ENCODE data around the gene KTN1. TPM values are rescaled to one million over a fixed set of nuclear protein-coding genes. Genes with fewer than 3 reads are reported as not detected.

The KTN1 gene
- total RNA-seq, 1 donor from 2014 or later: 135 TPM

DNA sequence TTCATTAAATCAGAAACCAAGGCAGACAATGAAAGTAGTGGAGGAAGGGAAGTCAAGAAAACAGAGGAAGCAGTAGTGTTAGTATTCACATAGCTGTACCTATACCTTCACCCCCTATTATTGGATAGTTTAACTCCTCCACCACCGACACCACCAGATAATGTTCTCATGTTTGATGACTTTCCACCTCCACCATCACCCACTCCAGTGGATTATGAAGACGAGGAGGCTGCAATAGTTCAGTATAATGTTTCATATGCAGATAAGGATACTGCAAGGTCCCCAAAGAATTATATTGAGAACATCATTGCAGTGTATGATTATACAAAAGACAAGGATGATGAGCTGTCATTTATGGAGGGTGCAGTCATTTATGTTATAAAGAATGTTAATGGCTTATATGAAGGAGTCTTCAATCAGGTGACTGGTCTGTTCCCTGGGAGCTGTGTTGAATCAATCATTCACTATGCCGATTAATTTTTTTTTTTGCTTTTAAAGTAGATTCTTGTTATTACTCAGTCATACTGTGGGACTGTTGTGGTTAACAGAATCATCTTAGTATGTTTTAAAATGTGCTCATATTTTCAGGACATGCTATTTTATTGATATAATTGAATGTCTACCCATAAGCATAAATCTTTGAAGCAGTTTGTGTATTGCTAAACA lies 32.2 kb upstream of the KTN1 start:
- Mint-ChIP-seq H3K27ac (no peak overlapping the region), H3K4me1 (no peaks in the 10 kb centered on the region), H3K9me3 (no peaks in the 10 kb centered on the region), H3K36me3 (ENCODE audit: low read depth) (no peaks in the 10 kb centered on the region), H3K27me3 (no peaks in the 10 kb centered on the region), H3K4me3 (no peak overlapping the region)
- no peak for DNase-seq
- intact Hi-C loops (cut with micrococcal nuclease): no loop called here

DNA sequence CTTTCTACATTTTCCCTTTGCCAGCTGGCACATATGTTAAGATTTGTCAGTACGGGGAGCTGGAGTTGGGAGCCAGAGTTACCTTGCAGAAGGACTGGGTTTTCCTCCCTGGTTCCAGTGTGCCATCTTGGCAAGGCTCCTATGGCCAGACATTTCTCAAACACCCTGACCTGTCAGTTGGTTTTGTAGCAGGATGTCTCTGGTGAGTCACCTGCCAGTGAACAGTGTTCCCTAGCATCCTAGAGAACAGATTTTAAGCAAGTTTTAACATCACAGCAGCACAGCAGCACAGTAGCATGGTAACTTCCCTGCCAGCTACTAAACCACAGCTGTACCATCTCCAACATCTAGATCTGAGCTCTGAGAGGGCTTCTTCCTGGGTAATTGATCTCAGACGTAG lies 26.2 kb upstream of the KTN1 start:
- Mint-ChIP-seq H3K9me3 (no peaks in the 10 kb centered on the region), H3K4me1 (no peaks in the 10 kb centered on the region)
- intact Hi-C loops (cut with micrococcal nuclease): no loop called here

DNA sequence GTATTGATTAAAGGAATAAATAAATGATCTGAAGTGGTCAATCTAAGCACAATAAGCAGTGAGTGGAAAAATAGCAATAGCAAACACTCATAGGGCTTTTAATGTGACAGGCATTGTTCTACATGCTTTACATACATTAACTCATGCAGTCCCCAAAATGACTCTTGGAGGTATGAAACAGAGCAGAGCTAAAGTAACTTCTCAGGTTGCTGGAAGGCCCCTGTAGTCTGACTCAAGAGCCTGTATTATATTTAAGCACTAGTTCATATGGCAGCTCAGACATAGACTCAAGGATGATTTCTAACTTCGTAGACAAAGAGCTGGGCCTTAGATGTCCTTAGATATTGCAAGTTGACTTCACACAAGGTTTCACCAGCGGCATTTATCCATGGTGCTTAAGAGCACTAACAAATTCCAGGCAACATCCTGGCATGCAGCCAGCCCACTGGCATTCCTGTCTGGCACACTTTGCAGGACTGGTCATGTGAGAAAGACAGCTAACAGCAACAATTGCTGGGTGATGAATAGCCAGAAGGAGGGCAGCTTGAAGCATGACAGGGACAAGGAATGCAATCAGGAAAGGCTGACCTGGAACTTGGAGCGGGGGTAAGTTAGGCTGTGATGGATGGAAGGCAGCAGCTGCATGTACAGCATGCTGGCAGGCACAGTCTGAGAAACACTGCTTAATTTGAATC lies 22.9 kb upstream of the KTN1 start:
- intact Hi-C loops (cut with micrococcal nuclease): no loop called here
- Mint-ChIP-seq H3K9me3 (no peaks in the 10 kb centered on the region), H3K4me3 (no peak overlapping the region), H3K27me3 (peaks cover 2% of the 10 kb centered on the region), H3K36me3 (ENCODE audit: low read depth) (no peaks in the 10 kb centered on the region), H3K4me1 (no peaks in the 10 kb centered on the region), H3K27ac (no peak overlapping the region)
- DNase-seq: no peak

More for the DNA sequence above, 26.2 kb upstream of the KTN1 start:
- no peak for DNase-seq
- Mint-ChIP-seq H3K36me3 (ENCODE audit: low read depth) (no peaks in the 10 kb centered on the region), H3K27ac (no peak overlapping the region), H3K4me3 (no peak overlapping the region), H3K27me3 (peaks cover 2% of the 10 kb centered on the region)

DNA sequence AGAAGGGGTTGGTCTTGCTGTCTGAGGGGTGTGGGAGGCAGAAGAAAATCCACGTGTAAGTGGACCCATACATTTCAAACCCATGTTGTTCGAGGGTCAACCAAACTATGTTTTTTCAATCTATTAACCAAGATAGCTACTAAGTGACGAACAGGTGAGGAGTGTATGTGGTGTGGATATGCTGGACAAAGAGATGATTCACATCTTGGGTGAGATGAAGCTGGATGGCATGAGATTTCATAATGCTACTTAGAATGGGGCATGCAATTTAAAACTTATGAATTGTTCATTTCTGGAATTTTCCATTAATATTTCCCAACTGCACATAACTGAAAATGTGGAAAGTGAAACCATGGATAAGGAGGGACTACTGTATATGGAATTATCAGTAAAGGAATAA lies 17.9 kb upstream of the KTN1 start:
- no peaks in the 10 kb centered on the region for H3K9me3 Mint-ChIP-seq
- DNase-seq: no peak
- intact Hi-C loops (cut with micrococcal nuclease): no loop called here
- no peaks in the 10 kb centered on the region for H3K36me3 Mint-ChIP-seq (ENCODE audit: low read depth)
- H3K27ac Mint-ChIP-seq: no peak overlapping the region
- no peak overlapping the region for H3K4me3 Mint-ChIP-seq
- H3K27me3 Mint-ChIP-seq: peaks cover 8% of the 10 kb centered on the region
- H3K4me1 Mint-ChIP-seq: no peaks in the 10 kb centered on the region

DNA sequence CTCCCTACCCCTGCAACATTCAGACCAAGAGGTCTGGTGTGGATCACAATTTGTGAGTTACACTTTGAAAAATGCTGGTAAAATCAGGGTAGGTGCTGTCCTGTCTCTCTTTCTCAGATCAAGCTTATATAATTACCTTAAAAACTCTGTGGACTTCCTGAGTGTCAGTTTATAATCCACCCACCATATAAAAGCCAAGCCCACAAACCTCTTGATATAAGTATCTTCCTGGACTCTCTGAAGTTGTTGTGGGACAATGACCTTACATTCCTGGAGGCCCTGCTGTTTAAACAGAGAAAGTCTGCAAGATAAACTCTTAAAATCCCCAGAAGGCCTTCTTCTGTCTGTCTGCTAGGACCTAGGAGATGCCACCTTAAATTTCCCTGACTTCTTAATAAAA lies 11.4 kb upstream of the KTN1 start:
- Mint-ChIP-seq H3K27me3 (peaks cover 6% of the 10 kb centered on the region), H3K4me1 (no peaks in the 10 kb centered on the region), H3K27ac (no peak overlapping the region), H3K9me3 (no peaks in the 10 kb centered on the region), H3K36me3 (ENCODE audit: low read depth) (no peaks in the 10 kb centered on the region), H3K4me3 (no peak overlapping the region)
- intact Hi-C loops (cut with micrococcal nuclease): no loop called here
- DNase-seq: no peak

DNA sequence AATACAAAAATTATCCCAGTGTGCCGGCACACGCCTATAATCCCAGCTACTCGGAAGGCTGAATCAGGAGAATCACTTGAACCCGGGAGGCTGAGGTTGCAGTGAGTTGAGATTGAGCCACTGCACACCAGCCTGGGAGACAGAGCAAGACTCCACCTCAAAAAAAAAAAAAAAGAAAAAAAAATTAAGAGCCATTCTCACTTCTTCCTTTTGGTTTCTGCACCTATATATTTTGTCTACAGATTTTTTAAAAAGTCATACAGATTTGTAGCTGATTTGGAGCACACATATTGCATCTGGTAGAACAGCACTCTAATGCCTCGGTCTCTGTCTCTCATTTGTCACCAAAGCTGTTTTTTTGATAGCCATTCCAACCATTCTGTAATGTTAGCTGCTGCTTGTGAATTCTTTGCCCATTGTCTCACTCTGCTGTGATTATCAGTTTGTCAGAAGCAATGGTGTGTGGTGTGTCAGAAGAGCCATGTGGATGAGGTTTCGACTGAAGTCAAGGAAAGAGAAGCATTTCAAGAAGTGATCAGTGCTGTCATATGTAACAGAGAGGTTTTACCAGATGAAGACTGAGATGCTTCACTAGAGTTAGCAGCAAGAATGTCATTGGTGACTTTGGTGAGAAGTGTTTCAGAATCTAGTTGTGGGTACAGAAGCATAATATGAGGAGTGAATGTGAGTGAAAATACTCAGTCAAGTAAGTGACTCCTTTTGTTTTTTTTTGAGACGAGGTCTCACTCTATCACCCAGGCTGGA lies 8.7 kb upstream of the KTN1 start:
- Mint-ChIP-seq H3K9me3 (no peaks in the 10 kb centered on the region), H3K27me3 (peaks cover under 1% of the 10 kb centered on the region), H3K4me3 (no peak overlapping the region), H3K36me3 (ENCODE audit: low read depth) (no peaks in the 10 kb centered on the region), H3K27ac (no peak overlapping the region), H3K4me1 (no peaks in the 10 kb centered on the region)
- intact Hi-C loops (cut with micrococcal nuclease): loop anchor here (10.0 kb wide), 1 partner anchor 127 kb away; the partner anchor contains the start of gene TBPL2
- no peak for DNase-seq

DNA sequence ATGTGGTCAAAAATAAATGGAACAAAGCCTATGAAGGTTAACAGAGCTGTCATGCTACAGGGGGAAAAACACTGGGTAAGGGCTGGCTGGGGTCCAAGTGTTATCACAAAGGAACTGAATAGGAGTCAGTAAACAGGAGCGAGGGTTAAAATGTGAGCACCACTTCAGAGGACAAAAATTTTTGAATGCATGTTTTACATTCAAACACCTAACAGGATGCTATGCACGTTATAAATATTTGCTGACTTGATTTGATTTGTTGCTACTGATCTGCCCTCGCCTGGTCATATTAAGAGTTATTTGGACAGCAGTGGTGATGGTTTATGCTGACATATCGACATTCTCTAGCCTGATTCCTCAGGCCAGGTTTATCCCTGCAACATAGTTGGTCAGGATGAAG lies 7.4 kb upstream of the KTN1 start:
- Mint-ChIP-seq H3K27me3 (no peaks in the 10 kb centered on the region), H3K36me3 (ENCODE audit: low read depth) (peaks cover 3% of the 10 kb centered on the region), H3K4me3 (no peak overlapping the region), H3K4me1 (peaks cover 7% of the 10 kb centered on the region), H3K9me3 (no peaks in the 10 kb centered on the region), H3K27ac (no peak overlapping the region)
- DNase-seq: no peak
- intact Hi-C loops (cut with micrococcal nuclease): loop anchor here (10.0 kb wide), 1 partner anchor 128 kb away; the partner anchor contains the start of gene TBPL2

DNA sequence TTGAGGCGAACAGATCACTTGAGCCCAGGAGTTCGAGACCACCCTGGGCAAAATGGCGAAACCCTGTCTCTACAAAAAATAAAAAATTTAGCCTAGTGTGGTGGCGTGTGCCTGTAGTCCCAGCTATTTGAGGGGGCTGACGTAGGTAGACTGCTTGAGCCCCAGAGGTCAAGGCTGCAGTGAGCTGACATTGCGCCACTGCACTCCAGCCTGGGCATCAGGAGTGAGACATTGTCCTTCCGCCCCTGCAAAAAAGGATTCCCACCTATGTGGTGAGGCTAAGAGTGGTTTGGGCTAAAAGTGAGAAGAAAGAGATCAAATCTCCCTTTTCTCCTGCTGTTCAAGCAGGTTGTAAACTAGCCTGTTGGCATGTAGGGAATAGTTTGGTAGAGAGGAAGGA lies 5.0 kb upstream of the KTN1 start:
- peaks cover 5% of the 10 kb centered on the region for H3K36me3 Mint-ChIP-seq (ENCODE audit: low read depth)
- H3K27me3 Mint-ChIP-seq: no peaks in the 10 kb centered on the region
- intact Hi-C loops (cut with micrococcal nuclease): loop anchor here (5.0 to 10.0 kb wide), 2 partner anchors 130 to 542 kb away; partner anchors contain the start of genes PELI2 and TBPL2
- H3K9me3 Mint-ChIP-seq: no peaks in the 10 kb centered on the region
- DNase-seq: no peak
- no peak overlapping the region for H3K4me3 Mint-ChIP-seq
- no peak overlapping the region for H3K27ac Mint-ChIP-seq
- peaks cover 13% of the 10 kb centered on the region for H3K4me1 Mint-ChIP-seq

DNA sequence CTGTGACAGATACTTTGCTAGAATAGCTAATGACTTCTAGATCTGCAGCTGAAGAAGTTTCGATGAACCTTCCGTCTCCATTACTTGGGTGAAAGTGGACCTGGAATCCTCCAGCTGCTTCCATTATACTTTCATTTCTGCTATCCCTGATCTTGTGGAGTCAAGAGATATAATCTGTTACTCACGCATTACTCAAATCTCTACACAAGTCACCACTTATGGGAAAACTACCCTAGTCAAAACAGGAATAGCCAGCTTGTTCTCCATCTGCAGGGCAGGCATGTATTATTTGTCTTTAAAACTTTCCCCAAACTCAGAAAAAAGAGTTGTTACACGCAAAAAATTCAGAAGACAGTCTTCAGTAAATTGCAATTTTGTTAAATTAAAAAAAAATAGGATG lies 2.8 kb upstream of the KTN1 start:
- H3K27ac Mint-ChIP-seq: no peak overlapping the region
- no peak for DNase-seq
- intact Hi-C loops (cut with micrococcal nuclease): loop anchor here (5.0 to 10.0 kb wide), 2 partner anchors 132 to 540 kb away; partner anchors contain the start of genes PELI2 and TBPL2

DNA sequence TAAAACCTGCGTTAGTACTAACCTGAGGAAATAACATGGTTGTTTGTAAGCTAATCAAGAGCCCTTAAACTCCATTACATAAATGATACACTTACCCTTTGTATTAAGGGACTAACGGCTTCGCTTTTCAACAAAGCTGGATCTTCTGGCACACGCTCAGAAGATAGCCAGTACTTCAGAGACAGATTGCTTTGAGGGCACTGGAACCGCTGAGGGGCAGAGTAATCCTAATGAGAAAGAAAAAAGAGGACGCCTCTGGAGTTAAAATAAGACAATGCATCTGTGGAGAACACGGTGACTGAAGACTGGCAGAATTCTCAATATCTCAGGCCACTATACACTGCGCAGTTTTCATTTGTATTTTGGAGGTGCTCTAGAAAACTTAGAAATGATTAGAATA lies 1.5 kb upstream of the KTN1 start:
- Mint-ChIP-seq H3K36me3 (ENCODE audit: low read depth) (peaks cover 7% of the 10 kb centered on the region), H3K4me3 (peak overlapping the region; percentile 95), H3K4me1 (peaks cover 28% of the 10 kb centered on the region), H3K9me3 (no peaks in the 10 kb centered on the region), H3K27me3 (no peaks in the 10 kb centered on the region), H3K27ac (peak overlapping the region; percentile 75)
- intact Hi-C loops (cut with micrococcal nuclease): loop anchor here (5.0 to 10.0 kb wide), 2 partner anchors 134 to 539 kb away; partner anchors contain the start of genes PELI2 and TBPL2
- no peak for DNase-seq

More for the DNA sequence above, 2.8 kb upstream of the KTN1 start:
- Mint-ChIP-seq H3K9me3 (no peaks in the 10 kb centered on the region), H3K4me3 (no peak overlapping the region), H3K27me3 (no peaks in the 10 kb centered on the region), H3K4me1 (peaks cover 22% of the 10 kb centered on the region), H3K36me3 (ENCODE audit: low read depth) (peaks cover 7% of the 10 kb centered on the region)

DNA sequence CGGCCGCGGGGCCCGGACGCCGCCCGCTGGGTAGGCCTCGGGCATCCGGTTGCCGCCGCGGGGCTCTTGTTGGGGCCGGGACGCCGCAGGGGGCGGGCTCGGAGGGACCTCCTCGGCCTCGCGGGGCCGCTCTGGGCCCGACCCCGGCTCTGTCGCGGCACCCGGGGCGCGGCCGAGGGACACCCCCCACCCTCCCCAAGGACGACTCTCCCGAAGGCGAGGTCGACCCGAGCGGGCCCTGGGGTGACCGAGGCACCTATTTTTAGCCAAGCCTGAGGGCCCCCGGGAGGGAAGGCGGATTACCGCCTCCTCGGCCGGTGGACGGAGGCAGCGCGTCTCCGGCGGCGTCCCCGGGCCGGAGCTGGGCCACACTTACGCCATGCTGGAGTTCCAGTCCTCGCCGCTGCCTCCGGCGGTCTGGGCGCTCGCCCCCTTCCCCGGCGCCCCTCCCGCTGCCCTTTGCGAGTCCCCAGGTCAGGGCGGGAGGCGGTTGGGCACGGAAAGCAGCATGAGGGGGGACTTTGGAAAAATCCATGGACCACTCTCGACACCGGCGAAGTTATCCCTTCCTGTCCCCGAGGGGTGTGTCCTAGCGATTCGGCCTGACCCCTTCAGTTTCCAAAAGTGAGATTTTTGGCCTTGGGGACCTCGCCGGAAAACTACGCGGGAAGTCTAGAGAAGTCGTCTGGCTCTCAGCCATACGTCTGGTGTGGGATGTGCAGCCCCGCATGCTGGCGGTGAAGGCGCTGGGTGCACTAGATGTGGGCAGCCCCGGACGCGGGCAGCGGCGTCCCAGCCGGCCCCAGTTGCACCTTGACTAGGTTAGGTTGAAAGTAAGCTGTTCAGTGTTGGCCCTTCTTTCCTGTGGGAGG lies 699 bp downstream of the KTN1 start:
- Mint-ChIP-seq H3K4me3 (peak overlapping the region; percentile 91), H3K9me3 (no peaks in the 10 kb centered on the region), H3K36me3 (ENCODE audit: low read depth) (peaks cover 7% of the 10 kb centered on the region), H3K27ac (peak overlapping the region; percentile 83), H3K27me3 (no peaks in the 10 kb centered on the region), H3K4me1 (peaks cover 28% of the 10 kb centered on the region)
- intact Hi-C loops (cut with micrococcal nuclease): loop anchor here (1.0 to 5.0 kb wide), 5 partner anchors 87 to 1688 kb away; partner anchors contain the start of genes AP5M1, ATG14 and EXOC5
- DNase-seq: peak; percentile 89

DNA sequence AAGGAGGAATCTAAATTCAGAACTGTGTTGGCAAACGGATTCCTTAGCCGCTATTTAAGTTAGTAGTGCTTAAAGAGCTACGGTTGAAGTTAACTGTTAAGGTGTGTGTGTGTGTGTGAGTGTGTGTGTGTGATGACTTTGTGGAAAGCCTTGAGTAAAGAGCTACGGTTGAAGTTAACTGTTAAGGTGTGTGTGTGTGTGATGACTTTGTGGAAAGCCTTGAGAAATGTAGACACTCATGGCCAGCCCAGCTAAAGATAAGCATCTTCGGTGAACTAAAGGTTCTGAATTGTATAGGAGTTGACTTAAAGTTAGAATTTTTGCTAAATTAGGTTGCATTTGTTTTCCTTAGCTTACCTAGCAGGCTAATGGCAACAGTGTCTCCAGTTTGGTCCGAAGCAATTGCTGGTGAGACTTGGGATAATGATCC lies 1.4 kb downstream of the KTN1 start:
- Mint-ChIP-seq H3K36me3 (ENCODE audit: low read depth) (peaks cover 7% of the 10 kb centered on the region), H3K27ac (peak overlapping the region; percentile 83), H3K9me3 (no peaks in the 10 kb centered on the region), H3K27me3 (no peaks in the 10 kb centered on the region), H3K4me1 (peaks cover 34% of the 10 kb centered on the region), H3K4me3 (peak overlapping the region; percentile 91)
- intact Hi-C loops (cut with micrococcal nuclease): loop anchor here (2.0 to 5.0 kb wide), 4 partner anchors 86 to 1687 kb away; partner anchors contain the start of genes AP5M1 and EXOC5
- DNase-seq: no peak

DNA sequence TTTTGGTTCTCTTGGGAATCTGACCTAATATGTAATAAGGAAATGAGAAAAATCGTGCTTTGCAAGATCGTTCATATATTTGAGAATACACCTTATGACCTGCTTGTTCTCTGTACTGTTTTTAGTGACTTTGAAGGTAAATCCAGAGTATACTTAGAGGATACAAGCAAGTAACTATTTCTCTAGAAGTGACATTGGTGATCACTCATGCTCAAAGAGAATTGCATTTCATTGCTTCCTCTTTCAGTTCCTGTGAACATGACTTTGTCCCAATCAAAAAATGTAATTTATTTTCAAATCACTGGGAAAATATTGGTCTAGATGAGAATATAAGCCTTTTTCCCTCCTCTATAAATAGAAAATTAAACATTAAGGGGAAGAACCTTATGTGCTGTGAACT lies 2.7 kb downstream of the KTN1 start:
- H3K4me3 Mint-ChIP-seq: no peak overlapping the region
- intact Hi-C loops (cut with micrococcal nuclease): loop anchor here (5.0 kb wide), 3 partner anchors 85 to 245 kb away; no protein-coding TSS in a partner anchor
- H3K27me3 Mint-ChIP-seq: no peaks in the 10 kb centered on the region
- peaks cover 5% of the 10 kb centered on the region for H3K36me3 Mint-ChIP-seq (ENCODE audit: low read depth)
- no peak overlapping the region for H3K27ac Mint-ChIP-seq
- DNase-seq: no peak
- H3K9me3 Mint-ChIP-seq: no peaks in the 10 kb centered on the region
- H3K4me1 Mint-ChIP-seq: peaks cover 35% of the 10 kb centered on the region

All from activated CD4-positive, alpha-beta T cell treated with anti-CD3 and anti-CD28 coated beads, Interleukin-2, amount 10 ng/mL, durations not matched to agents 24 days and 14 days (primary cell).